Left lung (tissue), 10 donors: ENCODE measurements around the gene FGF9. TPM values are rescaled to one million over a fixed set of nuclear protein-coding genes. Genes with fewer than 3 reads are reported as not detected.

Source experiments
- ATAC-seq: fragments of 200-7000 bp; cut with Tn5 transposase; one replicate; pipeline ENCODE4 v1.9.1; 2020; ENCODE audit warnings: moderate library complexity
- DNase-seq, 4 donors: peaks; one replicate each; pipeline ENCODE4 v3.0.0-alpha.2; 2013 to 2020
- H3K27ac ChIP-seq, 2 donors: fragments of 200-600 bp; sonication (generic) in 1 of 2; one replicate each; pipeline versions ENCODE4 v1.5.0 to v1.8.0; 2020 to 2021
- H3K27me3 ChIP-seq, 2 donors: fragments of 200-600 bp; sonication (generic) in 1 of 2; one replicate each; pipeline versions ENCODE4 v1.5.0 to v1.8.0; 2020 to 2021
- H3K36me3 ChIP-seq, 2 donors: fragments of 200-600 bp; sonication (generic) in 1 of 2; one replicate each; pipeline versions ENCODE4 v1.5.0 to v1.8.0; 2020 to 2021
- H3K4me1 ChIP-seq, 2 donors: fragments of 200-600 bp; one replicate each; pipeline ENCODE4 v1.8.0; 2021
- H3K4me3 ChIP-seq, 2 donors: fragments of 200-600 bp; sonication (generic) in 1 of 2; one replicate each; pipeline versions ENCODE4 v1.5.0 to v1.8.0; 2020 to 2021; ENCODE audit warnings: mild to moderate bottlenecking in 1 of 2
- H3K9me3 ChIP-seq, 2 donors: fragments of 200-600 bp; sonication (generic) in 1 of 2; one replicate each; pipeline versions ENCODE4 v1.5.0 to v1.8.0; 2020 to 2021
- CTCF ChIP-seq, 2 donors: fragments of 200-600 bp; sonication (generic) in 1 of 2; IDR thresholded peaks; one replicate each; pipeline versions ENCODE4 v1.5.0 to v1.8.0; 2021; ENCODE audit warnings: antibody characterized with exemption in 2 of 2
- intact Hi-C, 2 donors: fragments of 100-400 bp; cut with DNase I; formaldehyde crosslinking; loops; one replicate each; pipeline versions ENCODE4 v1.11.2 to v1.14.2; 2022
- polyA plus RNA-seq, 6 donors: library from polyadenylated mRNA; unstranded; fragments of 120-200 nt; gene quantifications; one replicate each; pipeline ENCODE4 v1.2.1, GENCODE V29; 2013; ENCODE audit not compliant: insufficient read length in 6 of 6
- total RNA-seq, 2 donors: library from RNA; stranded (reverse); fragmentation: NEBNext Ultra II Directional; extraction: Animal tissue kit (Norgen Biotek cat#: 25700); gene quantifications; one replicate each; pipeline ENCODE4 v1.2.1, GENCODE V29; 2021
- donor health status: DM: no; HTN: yes; CAD: no.
- donor health status: DM: no; HTN: no; CAD: no.

Gene FGF9
- total and polyA plus RNA-seq, 8 donors = 1.6 to 35.3 (median 20.0) TPM

- Histone ChIP-seq H3K27ac (no peak overlapping the region), H3K36me3 (no peaks in the 10 kb centered on the region), H3K27me3 (peaks cover 0 to 22% of the 10 kb centered on the region in 2 donors), H3K4me3 (no peak overlapping the region), H3K9me3 (no peaks in the 10 kb centered on the region), H3K4me1 (no peaks in the 10 kb centered on the region)
- TF ChIP-seq CTCF (IDR thresholded peaks at IDR 0.05) = no peak
- no peak for DNase-seq
- ATAC-seq = no peak
- intact Hi-C loops = no loop called here
Measured at GRCh38 chr13:21659087-21659486, 11.8 kb upstream of the FGF9 start.

- intact Hi-C loops = no loop called here
- no peak for ATAC-seq
- DNase-seq = no peak
- Histone ChIP-seq H3K27me3 (peaks cover 0 to 43% of the 10 kb centered on the region in 2 donors), H3K27ac (no peak overlapping the region), H3K36me3 (no peaks in the 10 kb centered on the region), H3K4me1 (no peaks in the 10 kb centered on the region), H3K9me3 (no peaks in the 10 kb centered on the region), H3K4me3 (no peak overlapping the region)
- no peak for TF ChIP-seq CTCF (IDR thresholded peaks at IDR 0.05)
Measured at GRCh38 chr13:21661097-21661909, 9.6 kb upstream of the FGF9 start.

- no peaks in the 10 kb centered on the region for H3K9me3 ChIP-seq
- H3K36me3 ChIP-seq = no peaks in the 10 kb centered on the region
- DNase-seq = no peak
- intact Hi-C loops = no loop called here
- H3K4me3 ChIP-seq = no peak overlapping the region
- H3K27me3 ChIP-seq = peaks cover 3 to 60% of the 10 kb centered on the region in 2 donors
- no peaks in the 10 kb centered on the region for H3K4me1 ChIP-seq
- no peak for TF ChIP-seq CTCF (IDR thresholded peaks at IDR 0.05)
- no peak overlapping the region for H3K27ac ChIP-seq
- peak; percentile 95 for ATAC-seq
Measured at GRCh38 chr13:21663197-21663596, 7.7 kb upstream of the FGF9 start.

- Histone ChIP-seq H3K4me3 (peak overlapping the region; percentile 49 to 62), H3K27me3 (peaks cover 38 to 95% of the 10 kb centered on the region in 2 donors), H3K4me1 (peaks cover 22 to 48% of the 10 kb centered on the region in 2 donors), H3K36me3 (no peaks in the 10 kb centered on the region), H3K27ac (peak overlapping the region in 1 of 2 donors; percentile 23), H3K9me3 (no peaks in the 10 kb centered on the region)
- DNase-seq = peak in 1 of 4 donors; percentile 18
- intact Hi-C loops = no loop called here
- no peak for ATAC-seq
- no peak for TF ChIP-seq CTCF (IDR thresholded peaks at IDR 0.05)
Measured at GRCh38 chr13:21668732-21669275, 2.1 kb upstream of the FGF9 start.
